Activated T-helper 17 cell treated with anti-CD3 and anti-CD28 coated beads, Interleukin-2, amount 50 U/mL, for 72 hours (primary cell): Measurements from ENCODE around the gene F2RL1. TPM values are rescaled to one million over a fixed set of nuclear protein-coding genes. Genes with fewer than 3 reads are reported as not detected.
"Not testable (repeated sequence)": the region's sequence is repeated elsewhere in the genome, so short reads cannot be mapped to it uniquely, and the experiment has no call there.

Experiments used
- ATAC-seq: fragments of 150-1000 bp; cut with Tn5 transposase; replicated peaks from 2 replicates; pipeline ENCODE4 v1.10.0; 2021; ENCODE audit warnings: mild to moderate bottlenecking, moderate library complexity
- H3K27ac Mint-ChIP-seq: one replicate; pipeline ENCODE4 v1.8.0; 2022; ENCODE audit warnings: mixed read lengths
- H3K27me3 Mint-ChIP-seq: one replicate; pipeline ENCODE4 v1.8.0; 2022; ENCODE audit warnings: mixed read lengths
- H3K36me3 Mint-ChIP-seq: one replicate; pipeline ENCODE4 v1.8.0; 2022; ENCODE audit warnings: low read depth, mild to moderate bottlenecking, mixed read lengths
- H3K4me1 Mint-ChIP-seq: one replicate; pipeline ENCODE4 v1.8.0; 2022; ENCODE audit warnings: mixed read lengths
- H3K4me3 Mint-ChIP-seq: one replicate; pipeline ENCODE4 v1.8.0; 2022; ENCODE audit warnings: mild to moderate bottlenecking, mixed read lengths
- H3K9me3 Mint-ChIP-seq: one replicate; pipeline ENCODE4 v1.8.0; 2022; ENCODE audit warnings: mixed read lengths
- total RNA-seq, 2 donors: library from RNA; stranded (reverse); gene quantifications; one replicate each; pipeline ENCODE4 v1.2.3, GENCODE V29; 2022

Gene F2RL1
- total RNA-seq, 2 donors from 2014 or later, result 0.85 to 1.9 TPM

DNA sequence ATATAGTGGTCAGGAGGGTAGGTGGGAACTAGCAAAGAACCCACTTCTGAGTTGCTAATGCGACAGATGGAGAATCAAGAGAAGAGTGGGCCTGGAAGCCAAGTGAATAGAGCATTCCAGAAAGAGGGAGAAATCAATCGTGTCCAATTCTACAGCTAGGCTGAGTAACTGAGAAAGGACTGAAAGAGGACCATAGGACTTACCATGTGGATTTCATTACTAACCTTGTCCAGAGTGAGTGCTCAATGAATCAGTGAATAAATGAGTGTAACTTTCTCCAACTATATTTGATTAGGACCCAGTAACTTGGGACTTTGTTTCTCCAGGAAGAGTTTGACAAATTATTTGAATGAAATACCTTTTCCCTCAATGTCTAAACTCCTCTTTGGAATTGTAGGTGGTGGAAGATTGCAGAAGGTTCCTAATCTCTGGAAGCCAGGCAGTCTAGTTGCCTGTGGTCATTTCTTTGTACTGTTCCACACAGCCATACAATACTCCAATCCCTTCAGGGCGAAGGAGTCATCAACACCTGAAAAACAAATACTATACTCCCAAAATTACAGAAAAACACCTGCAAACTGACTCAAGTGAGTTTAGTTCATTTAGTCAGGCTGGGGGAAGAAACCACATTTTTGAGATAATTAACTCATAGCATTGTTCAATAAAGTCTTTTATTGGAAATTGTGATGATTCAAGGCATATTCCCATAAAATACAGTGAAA is 2.6 kb upstream of the F2RL1 start:
- Mint-ChIP-seq H3K9me3 (no peaks in the 10 kb centered on the region), H3K4me3 (no peak overlapping the region), H3K36me3 (no peaks in the 10 kb centered on the region), H3K27ac (no peak overlapping the region), H3K4me1 (no peaks in the 10 kb centered on the region), H3K27me3 (peaks cover 6% of the 10 kb centered on the region)
- no peak for ATAC-seq

DNA sequence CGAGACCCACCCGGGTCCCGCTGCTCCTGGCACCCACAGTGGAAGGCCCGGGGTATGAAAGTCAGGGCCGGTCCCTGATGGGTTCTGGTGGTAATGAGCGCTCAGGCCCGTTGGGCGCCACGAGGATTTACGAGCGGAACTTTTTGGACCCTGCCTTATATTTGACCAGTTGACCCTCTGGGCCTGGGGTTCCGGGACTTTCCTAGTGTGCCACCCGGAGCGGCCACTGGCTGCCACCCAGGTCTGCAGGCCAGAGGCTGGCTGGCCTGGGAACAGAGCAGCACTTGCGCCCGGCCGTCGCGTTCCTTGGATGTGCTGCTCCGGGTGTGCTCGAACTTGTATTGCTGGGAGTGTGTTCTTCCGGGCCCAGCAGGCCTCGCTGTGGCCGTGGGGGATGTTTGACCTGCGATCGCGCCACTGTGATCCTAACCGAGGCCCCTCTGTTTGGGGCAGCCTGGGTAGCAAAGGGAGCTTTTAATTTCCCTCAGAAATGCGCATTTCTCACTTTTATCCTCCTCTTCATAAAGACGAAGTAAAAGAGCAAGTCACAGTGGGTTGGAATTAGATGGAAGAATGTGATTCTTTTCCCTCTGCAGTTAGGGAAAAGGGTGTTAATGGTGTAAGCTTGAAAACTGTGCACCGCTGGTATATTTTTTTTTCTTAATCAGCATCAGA is 1.2 kb downstream of the F2RL1 start:
- no peak for ATAC-seq
- H3K4me3 Mint-ChIP-seq, result peak overlapping the region; percentile 81

DNA sequence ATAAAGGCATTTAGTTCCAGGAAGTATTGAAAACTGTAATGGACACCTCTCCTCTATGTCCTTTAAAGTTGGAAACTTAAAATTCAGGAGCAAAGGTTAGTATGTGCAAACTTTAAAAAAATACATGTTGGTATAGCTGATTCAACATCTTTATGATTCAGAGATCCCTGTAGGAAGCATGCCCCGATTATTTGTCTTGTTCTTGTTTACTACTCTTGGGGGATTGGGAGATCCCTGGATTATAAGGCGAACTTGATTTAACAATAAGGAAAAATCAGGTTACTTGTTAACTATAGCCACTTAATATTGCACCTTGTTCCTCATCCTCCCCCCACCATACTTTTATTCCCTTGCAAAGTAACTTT is 1.7 kb downstream of the F2RL1 start:
- Mint-ChIP-seq H3K27ac (no peak overlapping the region), H3K36me3 (no peaks in the 10 kb centered on the region), H3K9me3 (no peaks in the 10 kb centered on the region), H3K27me3 (peaks cover 6% of the 10 kb centered on the region), H3K4me1 (no peaks in the 10 kb centered on the region), H3K4me3 (peak overlapping the region; percentile 81)
- ATAC-seq, result no peak

More for the DNA sequence above, 1.2 kb downstream of the F2RL1 start:
- Mint-ChIP-seq H3K9me3 (no peaks in the 10 kb centered on the region), H3K27me3 (peaks cover 6% of the 10 kb centered on the region), H3K27ac (no peak overlapping the region), H3K4me1 (no peaks in the 10 kb centered on the region), H3K36me3 (no peaks in the 10 kb centered on the region)

DNA sequence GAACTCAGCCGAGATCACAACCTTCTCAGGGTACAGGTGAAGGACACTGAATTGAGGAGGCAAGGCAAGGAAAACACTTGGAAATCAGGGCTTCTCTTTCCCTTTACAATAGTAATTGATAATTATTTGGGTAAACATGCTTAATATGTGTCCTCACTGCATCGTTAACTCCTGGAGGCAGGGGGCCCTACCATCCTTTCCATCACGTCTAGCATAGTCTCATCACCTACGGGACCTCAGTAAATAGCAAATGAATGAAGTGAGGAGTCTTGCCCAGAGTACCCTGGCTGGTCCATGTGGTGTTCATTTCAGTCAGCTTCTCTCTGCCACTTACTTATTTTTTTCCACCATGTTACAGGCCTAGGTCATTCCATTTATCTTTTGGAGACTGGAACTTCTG is 2.3 kb downstream of the F2RL1 start:
- no peaks in the 10 kb centered on the region for H3K9me3 Mint-ChIP-seq
- no peak for ATAC-seq
- H3K4me1 Mint-ChIP-seq, result no peaks in the 10 kb centered on the region
- H3K27me3 Mint-ChIP-seq, result peaks cover 6% of the 10 kb centered on the region
- no peak overlapping the region for H3K4me3 Mint-ChIP-seq
- H3K36me3 Mint-ChIP-seq, result no peaks in the 10 kb centered on the region
- H3K27ac Mint-ChIP-seq, result no peak overlapping the region

DNA sequence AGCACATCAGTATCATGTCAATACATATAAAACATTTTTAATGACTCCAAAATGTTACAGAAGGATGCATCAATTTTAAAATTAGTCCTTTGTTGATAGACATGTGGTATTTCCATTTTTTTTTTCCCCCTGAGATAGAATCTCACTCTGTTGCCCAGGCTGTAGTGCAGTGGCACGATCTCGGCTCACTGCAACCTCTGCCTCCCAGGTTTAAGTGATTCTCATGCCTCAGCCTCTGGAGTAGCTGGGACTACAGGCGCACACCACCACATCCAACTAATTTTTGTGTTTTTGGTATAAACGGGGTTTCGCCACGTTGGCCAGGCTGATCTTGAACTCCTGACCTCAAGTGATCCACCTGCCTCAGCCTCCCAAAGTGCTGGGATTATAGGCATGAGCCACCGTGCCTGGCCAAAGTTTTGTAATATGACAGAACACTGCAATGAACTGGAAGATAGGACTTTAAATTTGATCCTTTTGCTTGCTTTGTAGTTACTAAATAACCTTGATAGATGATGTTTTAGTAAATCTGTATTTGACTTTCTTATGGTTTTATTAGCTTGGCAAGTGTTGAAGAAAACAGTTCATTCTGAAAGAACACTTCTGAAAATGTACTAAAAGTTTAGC is 3.4 kb downstream of the F2RL1 start:
- ATAC-seq, H3K4me1 Mint-ChIP-seq, H3K27ac Mint-ChIP-seq, H3K9me3 Mint-ChIP-seq, H3K36me3 Mint-ChIP-seq, H3K4me3 Mint-ChIP-seq, H3K27me3 Mint-ChIP-seq: not testable (repeated sequence)

DNA sequence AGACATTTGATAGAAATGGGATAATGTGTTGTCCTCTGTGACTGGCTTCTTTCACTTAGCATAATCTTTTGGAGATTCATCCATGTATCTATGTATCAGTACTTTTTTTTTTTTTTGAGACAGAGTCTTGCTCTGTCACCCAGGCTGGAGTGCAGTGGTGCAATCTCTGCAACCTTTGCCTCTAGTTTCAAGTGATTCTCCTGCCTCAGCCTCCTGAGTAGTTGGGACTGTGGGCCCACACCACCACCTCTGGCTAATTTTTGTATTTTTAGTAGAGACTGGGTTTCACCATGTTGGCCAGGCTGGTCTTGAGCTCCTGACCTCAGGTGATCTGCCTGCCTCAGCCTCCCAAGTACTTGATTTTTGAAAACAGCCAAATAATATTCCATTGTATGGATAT is 7.6 kb downstream of the F2RL1 start:
- not testable (repeated sequence) for H3K27ac Mint-ChIP-seq, H3K4me1 Mint-ChIP-seq, H3K4me3 Mint-ChIP-seq, ATAC-seq, H3K27me3 Mint-ChIP-seq, H3K36me3 Mint-ChIP-seq, H3K9me3 Mint-ChIP-seq

DNA sequence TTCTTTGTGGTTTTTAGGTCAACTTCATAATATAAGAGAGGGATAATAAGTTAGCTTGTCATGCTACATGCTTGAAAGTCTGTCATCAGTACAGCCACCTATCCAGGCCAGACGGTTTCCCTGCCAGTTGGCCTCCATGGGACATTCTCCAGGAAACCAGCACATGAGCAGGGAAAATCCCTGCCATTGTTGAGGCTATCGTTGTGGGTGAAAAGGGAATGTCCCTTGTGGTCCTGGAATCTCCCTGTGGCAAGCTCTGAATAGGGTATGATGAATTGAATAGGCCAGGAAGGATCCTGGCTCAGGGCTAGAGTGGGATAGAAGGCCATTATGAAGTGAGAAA is 12.3 kb downstream of the F2RL1 start:
- no peak overlapping the region for H3K4me3 Mint-ChIP-seq
- H3K4me1 Mint-ChIP-seq, result peaks cover 10% of the 10 kb centered on the region
- peaks cover 11% of the 10 kb centered on the region for H3K36me3 Mint-ChIP-seq
- H3K27ac Mint-ChIP-seq, result no peak overlapping the region
- no peaks in the 10 kb centered on the region for H3K9me3 Mint-ChIP-seq
- no peaks in the 10 kb centered on the region for H3K27me3 Mint-ChIP-seq
- peak; percentile 93 for ATAC-seq

DNA sequence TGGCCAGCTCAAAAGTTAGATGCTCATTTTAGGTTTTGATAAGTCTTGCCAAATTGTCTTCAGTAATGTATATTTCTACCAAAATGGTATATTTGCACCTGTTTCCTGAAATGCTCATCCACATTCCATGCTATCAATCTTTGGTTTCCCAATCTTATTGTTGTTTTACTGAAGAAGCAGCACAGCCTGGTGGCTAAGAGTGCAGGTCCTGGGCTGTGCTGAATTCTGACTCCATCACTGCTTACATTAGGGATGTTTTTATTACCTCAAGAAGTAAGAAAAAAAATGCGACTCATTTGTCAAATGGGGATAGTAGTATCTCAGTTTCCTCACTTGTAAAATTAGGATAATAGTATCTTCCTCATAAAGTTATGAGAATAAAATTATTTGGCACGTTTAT is 17.4 kb downstream of the F2RL1 start:
- Mint-ChIP-seq H3K27me3 (no peaks in the 10 kb centered on the region), H3K27ac (no peak overlapping the region), H3K36me3 (peaks cover 11% of the 10 kb centered on the region), H3K4me3 (no peak overlapping the region), H3K4me1 (peaks cover 3% of the 10 kb centered on the region), H3K9me3 (no peaks in the 10 kb centered on the region)
- no peak for ATAC-seq

DNA sequence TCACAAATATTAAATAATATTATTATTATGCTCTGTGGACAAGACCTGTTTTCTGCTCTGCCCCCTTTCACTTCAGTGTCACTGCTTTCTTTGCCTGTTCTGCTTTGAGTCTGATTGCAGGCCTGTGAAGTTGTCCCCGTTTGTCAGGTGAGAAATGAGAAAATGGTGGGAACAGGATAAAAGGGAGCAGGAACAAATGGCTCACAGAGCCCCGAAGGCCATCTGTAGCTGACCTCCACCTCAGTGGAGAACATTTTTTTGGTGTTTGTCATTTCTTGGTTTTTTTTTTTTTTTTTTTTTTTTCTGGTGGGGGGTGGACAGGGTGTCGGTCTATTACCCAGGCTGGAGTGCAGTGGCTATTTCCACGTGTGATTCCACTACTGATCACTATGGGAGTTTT is 17.8 kb downstream of the F2RL1 start:
- H3K9me3 Mint-ChIP-seq, result no peaks in the 10 kb centered on the region
- no peaks in the 10 kb centered on the region for H3K4me1 Mint-ChIP-seq
- no peak overlapping the region for H3K27ac Mint-ChIP-seq
- no peak overlapping the region for H3K4me3 Mint-ChIP-seq
- H3K36me3 Mint-ChIP-seq, result peaks cover 11% of the 10 kb centered on the region
- no peak for ATAC-seq
- H3K27me3 Mint-ChIP-seq, result no peaks in the 10 kb centered on the region

DNA sequence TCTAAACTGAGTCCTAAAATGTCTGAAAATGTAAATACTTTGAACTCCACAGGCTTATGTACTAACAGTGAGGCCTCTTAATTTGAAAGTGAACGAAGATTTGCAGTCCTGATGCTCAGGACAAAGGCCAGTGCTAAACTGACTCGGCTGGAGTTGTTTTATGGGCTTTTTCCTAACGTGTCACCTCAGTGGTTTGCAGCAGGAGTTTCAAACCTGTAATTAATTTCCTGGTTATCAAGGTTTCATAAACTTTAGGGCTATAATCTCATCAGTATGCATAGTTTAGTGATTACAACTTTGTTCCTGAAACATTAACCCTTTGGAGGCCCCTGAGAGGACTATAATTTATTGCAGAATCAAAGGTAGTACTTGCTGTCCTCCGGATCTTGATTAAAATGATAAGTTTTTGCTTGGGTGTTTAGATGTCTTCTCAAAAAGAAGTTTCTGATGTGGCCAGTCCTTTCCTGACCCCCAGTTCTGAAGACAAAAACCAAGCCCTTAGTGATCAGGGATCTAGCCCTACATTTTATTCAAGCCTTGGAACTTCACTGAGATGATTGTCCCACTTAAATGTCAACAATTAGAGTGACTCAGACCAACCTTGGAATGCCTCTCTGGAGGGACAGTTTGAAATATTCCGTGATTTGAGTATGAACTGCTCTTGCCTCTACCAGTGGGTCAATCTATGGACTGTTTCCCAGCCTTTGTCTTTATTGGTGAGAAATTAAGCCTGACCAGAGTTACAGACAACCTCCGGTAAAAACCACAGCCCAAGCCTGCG is 19.8 kb downstream of the F2RL1 start:
- Mint-ChIP-seq H3K9me3 (no peaks in the 10 kb centered on the region), H3K27ac (no peak overlapping the region), H3K4me3 (no peak overlapping the region), H3K27me3 (no peaks in the 10 kb centered on the region), H3K36me3 (peaks cover 2% of the 10 kb centered on the region), H3K4me1 (no peaks in the 10 kb centered on the region)
- no peak for ATAC-seq

DNA sequence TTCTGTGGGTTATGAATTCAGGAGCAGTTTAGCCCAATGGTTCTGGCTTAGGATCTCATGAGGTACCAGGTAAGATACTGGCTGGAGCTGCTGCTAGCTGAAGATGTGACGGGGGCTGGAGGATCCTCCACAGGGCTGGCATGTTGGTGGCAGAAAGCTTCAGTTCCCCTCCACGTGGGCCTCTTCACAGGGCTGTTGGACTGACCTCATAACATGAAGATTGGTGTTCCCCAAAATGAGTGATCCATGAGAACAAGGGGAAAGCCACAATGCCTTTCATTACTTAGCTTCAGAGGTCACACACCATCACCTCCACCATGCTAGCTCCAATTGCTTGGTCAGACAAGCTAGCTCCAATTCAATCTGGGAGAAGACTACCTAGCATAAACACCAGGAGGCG is 22.5 kb downstream of the F2RL1 start:
- Mint-ChIP-seq H3K27ac (no peak overlapping the region), H3K27me3 (no peaks in the 10 kb centered on the region), H3K36me3 (no peaks in the 10 kb centered on the region), H3K4me3 (no peak overlapping the region), H3K4me1 (no peaks in the 10 kb centered on the region), H3K9me3 (no peaks in the 10 kb centered on the region)
- no peak for ATAC-seq

DNA sequence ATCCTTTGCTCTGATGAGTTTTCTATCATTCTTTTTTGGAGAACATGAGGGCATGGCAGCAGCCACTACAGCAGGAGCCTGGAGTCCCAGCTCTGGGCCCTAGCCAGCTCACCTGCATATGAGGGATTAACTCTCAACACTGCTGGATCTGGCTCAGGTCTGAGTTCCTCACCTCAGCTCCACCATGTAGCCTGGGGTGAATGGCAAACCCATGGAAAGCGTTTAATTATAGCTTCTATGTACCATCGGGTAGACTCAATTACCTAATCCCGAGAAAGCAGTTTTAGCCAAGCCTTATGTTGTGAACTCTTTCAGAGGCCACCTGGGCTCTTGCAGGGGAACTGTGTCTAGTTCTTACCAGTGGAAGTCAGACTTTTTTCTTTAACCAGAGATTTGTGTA is 27.1 kb downstream of the F2RL1 start:
- ATAC-seq, result no peak
- Mint-ChIP-seq H3K27me3 (no peaks in the 10 kb centered on the region), H3K4me1 (peaks cover 8% of the 10 kb centered on the region), H3K36me3 (no peaks in the 10 kb centered on the region), H3K4me3 (no peak overlapping the region), H3K27ac (no peak overlapping the region), H3K9me3 (no peaks in the 10 kb centered on the region)

DNA sequence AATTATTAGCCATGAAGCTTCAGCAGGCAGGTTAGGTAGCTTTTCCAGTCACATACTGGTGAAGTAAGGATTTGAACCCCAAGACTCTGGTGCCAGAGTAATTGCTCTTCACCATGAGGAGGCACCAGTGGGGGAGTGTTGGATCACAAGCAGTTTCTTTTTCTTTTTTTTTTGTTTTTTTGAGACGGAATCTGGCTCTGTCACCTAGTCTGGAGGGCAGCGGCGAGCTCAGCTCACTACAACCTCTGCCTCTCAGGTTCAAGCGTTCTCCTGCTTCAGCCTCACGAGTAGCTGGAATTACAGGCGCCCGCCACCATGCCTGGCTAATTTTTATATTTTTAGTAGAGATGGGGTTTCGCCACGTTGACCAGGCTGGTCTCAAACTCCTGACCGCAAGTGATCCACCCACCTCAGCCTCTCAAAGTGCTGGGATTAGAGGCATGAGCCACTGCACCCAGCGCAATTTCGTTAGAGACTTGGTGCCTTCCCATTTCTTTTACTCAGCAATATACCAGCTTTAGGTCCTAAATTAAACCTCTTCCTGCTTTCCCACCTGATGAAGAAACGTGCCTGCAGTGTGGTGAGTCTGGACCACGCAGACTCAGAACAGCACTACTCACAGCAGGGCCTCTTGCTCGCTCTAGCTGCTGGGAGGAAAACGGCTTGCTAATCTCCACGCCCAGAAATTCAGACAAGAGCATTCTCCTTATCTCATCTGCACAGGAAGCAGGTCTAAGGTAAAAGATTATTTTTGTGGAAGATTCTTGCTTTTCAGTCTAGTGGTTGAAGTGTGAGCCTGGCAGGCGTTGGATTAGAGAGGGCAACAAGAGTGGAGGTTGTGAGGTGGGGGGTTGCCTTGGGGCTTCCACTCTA is 30.8 kb downstream of the F2RL1 start, which contains the start of gene S100Z:
Gene S100Z, plus strand, starts transcription at position 596 of the 873 bp plus-strand sequence. CDS start 25,346 bp downstream, outside the sequence.
- H3K27ac Mint-ChIP-seq, result peak within 1 kb of the TSS; percentile 75
- H3K4me1 Mint-ChIP-seq, result peaks cover 22% of the 10 kb centered on the region
- peak within 1 kb of the TSS; percentile 67 for H3K4me3 Mint-ChIP-seq

More for the DNA sequence above, 30.8 kb downstream of the F2RL1 start, which contains the start of gene S100Z:
- Mint-ChIP-seq H3K36me3 (no peaks in the 10 kb centered on the region), H3K9me3 (peaks cover 5% of the 10 kb centered on the region), H3K27me3 (no peaks in the 10 kb centered on the region)
- peak; percentile 92 for ATAC-seq
